ENCODE measurements around the gene ZSWIM1.

ZSWIM1 gene

DNA sequence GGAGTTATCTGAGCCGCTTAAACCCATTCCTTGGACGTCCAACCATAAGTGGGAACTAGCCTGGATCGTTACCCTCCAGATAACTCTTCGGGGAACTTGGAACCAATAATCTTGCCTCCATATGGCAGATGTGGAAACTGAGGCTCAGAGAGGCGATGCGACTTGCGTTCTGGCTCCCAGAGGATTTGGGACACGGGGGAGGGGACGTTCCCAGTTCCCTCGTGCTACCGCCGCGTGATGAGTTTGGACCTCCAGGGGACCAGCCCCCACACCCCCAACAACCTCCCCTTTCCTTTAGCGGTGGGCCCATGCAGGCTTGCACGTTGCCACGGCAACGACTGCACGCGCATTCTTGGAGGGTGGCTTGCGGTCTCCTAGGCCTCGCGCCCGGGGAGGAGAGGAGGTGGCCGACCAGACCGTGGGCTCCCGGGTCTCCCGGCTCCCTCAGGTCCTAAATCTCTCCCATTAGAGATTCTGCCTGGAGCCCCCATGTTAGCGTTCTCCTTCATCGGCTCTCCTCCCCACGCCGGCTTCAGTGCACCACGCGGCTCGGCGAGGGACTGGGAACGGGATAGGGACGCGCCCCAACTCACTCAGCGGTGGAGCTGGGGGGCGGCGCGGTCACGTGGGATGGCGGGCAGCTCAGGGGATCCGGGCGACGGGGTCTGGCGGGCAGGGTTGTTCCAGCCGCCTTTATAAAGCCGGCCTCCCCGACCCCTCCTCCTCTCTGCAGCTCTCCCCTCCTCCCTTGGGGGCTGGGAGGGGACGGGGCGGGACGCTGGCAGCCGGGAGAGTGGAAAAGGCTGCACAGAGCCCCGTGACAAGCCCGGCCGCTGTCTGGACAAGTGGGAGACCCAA is 30.7 kb downstream of the ZSWIM1 start, which contains the start of gene PLTP:
Gene PLTP (minus strand): TSS at position 670 of the 858 bp plus-strand sequence. CDS start 703 bp downstream, outside the sequence.
- Histone ChIP-seq H3K9ac (peak within 1 kb of the TSS; percentile 60 to 80 (median 73)), H3K9me3 (replicated peaks in 1 of 11) (no peaks in the 10 kb centered on the region), H3K27ac (peak within 1 kb of the TSS; percentile 60 to 80 (median 74)), H3K27me3 (peaks cover 0 to 31% (median 19%) of the 10 kb centered on the region in 11 experiments; a peak in 20 of 22 replicates), H4K20me1 (peaks cover 0 to 23% (median 0%) of the 10 kb centered on the region in 11 experiments; a peak in 2 of 22 replicates), H3K4me1 (peaks cover 33 to 74% (median 45%) of the 10 kb centered on the region in 10 experiments), H3K4me2 (peak within 1 kb of the TSS; percentile 83 to 99 (median 95)), H3K36me3 (peaks cover 0 to 28% (median 0%) of the 10 kb centered on the region in 11 experiments; a peak in 3 of 22 replicates), H3K4me3 (peak within 1 kb of the TSS; percentile 50 to 68 (median 55))
- no peak for TF ChIP-seq Cebpa-rat (IDR thresholded peaks at IDR 0.05)

DNA sequence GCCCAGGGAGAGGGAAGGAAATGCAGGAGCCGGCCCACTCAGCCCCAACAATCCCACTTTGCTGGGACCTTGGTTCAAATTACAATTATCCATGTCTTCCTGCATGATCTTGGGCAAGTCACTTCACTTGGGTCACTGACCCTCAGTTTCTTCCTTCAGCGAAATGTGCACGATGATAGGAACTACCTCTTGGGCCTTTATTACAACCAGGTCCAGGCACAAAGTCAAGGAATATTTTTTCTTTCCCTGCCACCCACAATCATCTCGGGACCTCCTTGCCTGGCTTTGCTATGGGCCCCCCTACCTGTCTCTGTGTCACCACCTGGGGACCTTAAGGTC is 31.3 kb downstream of the ZSWIM1 start:
- H3K27ac ChIP-seq: peak overlapping the region; percentile 60 to 80 (median 74); a peak in 17 of 22 replicates

DNA sequence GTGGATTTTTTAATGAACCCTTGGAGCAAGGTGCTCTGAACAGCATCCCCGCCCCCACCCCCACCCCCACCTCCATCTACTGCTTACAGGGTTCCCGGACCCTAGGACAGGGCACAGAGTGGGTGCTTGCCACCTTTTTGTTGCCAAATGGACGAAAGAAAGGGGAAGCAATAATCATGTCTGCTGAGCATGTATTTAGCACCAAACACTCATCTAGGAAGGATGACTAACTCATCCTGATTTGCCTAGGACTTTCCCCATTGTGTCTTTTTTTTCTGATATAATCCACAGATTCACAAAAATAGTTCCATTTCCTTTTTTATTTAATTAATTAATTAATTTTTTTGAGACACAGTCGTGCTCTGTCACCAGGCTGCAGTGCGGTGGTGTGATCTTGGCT is 32.1 kb downstream of the ZSWIM1 start:
- Histone ChIP-seq H3K36me3 (peaks cover 0 to 14% (median 0%) of the 10 kb centered on the region in 11 experiments; a peak in 2 of 22 replicates), H3K4me1 (peaks cover 33 to 88% (median 45%) of the 10 kb centered on the region in 10 experiments), H4K20me1 (peaks cover 0 to 13% (median 0%) of the 10 kb centered on the region in 11 experiments; a peak in 2 of 22 replicates), H3K27me3 (peaks cover 0 to 31% (median 19%) of the 10 kb centered on the region in 11 experiments; a peak in 20 of 22 replicates), H3K9ac (peak overlapping the region in 3 of 11 experiments; percentile 34 to 41 (median 35); a peak in 3 of 22 replicates), H3K9me3 (replicated peaks in 1 of 11) (no peaks in the 10 kb centered on the region), H3K27ac (peak overlapping the region in 4 of 11 experiments; percentile 43 to 75 (median 63); a peak in 7 of 22 replicates), H3K4me2 (peak overlapping the region in 6 of 11 experiments; percentile 21 to 99 (median 90); a peak in 9 of 22 replicates), H3K4me3 (no peak overlapping the region)
- no peak for TF ChIP-seq Cebpa-rat (IDR thresholded peaks at IDR 0.05)

More for the DNA sequence above, 31.3 kb downstream of the ZSWIM1 start:
- Histone ChIP-seq H3K9me3 (replicated peaks in 1 of 11) (no peaks in the 10 kb centered on the region), H3K9ac (peak overlapping the region; percentile 60 to 80 (median 73)), H3K4me1 (peaks cover 33 to 80% (median 45%) of the 10 kb centered on the region in 10 experiments), H4K20me1 (peaks cover 0 to 21% (median 0%) of the 10 kb centered on the region in 11 experiments; a peak in 2 of 22 replicates), H3K36me3 (peaks cover 0 to 22% (median 0%) of the 10 kb centered on the region in 11 experiments; a peak in 3 of 22 replicates), H3K4me3 (peak overlapping the region; percentile 50 to 68 (median 55); a peak in 19 of 20 replicates), H3K4me2 (peak overlapping the region; percentile 83 to 99 (median 95)), H3K27me3 (peaks cover 0 to 31% (median 19%) of the 10 kb centered on the region in 11 experiments; a peak in 20 of 22 replicates)
- no peak for TF ChIP-seq Cebpa-rat (IDR thresholded peaks at IDR 0.05)

DNA sequence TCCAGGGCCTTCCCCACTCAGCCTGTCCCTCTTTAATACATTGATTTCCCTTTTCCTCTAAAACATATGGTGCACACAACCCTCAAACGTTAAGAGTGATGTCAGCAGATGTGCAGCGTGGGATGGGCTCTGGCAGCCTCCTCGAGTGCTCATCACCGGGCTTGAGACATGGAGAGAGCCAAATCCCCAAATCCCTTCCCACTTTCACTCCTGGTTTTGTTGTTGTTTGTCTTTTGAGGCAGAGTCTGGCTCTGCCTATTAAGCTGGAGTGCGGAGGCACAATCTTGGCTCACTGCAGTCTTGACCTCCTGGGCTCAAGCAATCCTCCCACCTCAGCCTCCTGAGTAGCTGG is 36.7 kb downstream of the ZSWIM1 start:
- Histone ChIP-seq H3K9me3 (replicated peaks in 1 of 11) (no peaks in the 10 kb centered on the region), H3K9ac (peak overlapping the region in 3 of 11 experiments; percentile 7 to 45 (median 34); a peak in 2 of 22 replicates), H4K20me1 (no peaks in the 10 kb centered on the region), H3K4me1 (peaks cover 6 to 97% (median 22%) of the 10 kb centered on the region in 10 experiments; a peak in 18 of 20 replicates), H3K27me3 (peaks cover 0 to 13% (median 1%) of the 10 kb centered on the region in 11 experiments; a peak in 17 of 22 replicates), H3K36me3 (no peaks in the 10 kb centered on the region), H3K4me3 (no peak overlapping the region), H3K4me2 (peak overlapping the region in 3 of 11 experiments; percentile 40 to 81 (median 81); a peak in 6 of 22 replicates), H3K27ac (peak overlapping the region in 3 of 11 experiments; percentile 42 to 68 (median 56); a peak in 4 of 22 replicates)
- TF ChIP-seq Cebpa-rat (IDR thresholded peaks at IDR 0.05): no peak

DNA sequence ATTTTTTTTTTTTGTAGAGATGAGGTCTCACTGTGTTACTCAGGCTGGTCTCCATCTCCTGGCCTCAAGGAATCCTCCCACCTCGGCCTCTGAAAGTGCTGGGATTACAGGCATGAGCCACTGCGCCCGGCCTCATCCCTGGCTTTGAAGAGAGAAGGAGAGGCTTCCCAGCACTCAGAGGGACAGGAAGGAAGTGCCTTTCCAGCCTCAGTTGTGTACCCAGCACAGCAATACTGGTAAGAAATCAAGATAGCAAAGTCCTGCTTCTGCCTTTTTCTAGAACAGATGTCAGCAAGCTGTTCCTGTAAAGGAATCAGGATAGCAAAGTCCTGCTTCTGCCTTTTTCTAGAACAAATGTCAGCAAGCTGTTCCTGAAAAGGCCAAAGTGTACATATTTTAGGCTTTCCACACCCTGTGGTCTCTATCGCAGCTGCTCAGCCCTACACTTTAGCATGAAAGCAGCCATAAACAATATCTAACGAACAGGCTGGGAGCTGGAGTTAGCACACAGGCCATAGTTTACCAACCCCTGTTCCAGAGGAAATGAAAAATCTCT is 37.2 kb downstream of the ZSWIM1 start:
- H3K27me3 ChIP-seq: peaks cover 0 to 10% (median 0%) of the 10 kb centered on the region in 11 experiments; a peak in 7 of 22 replicates
- TF ChIP-seq Cebpa-rat (IDR thresholded peaks at IDR 0.05): no peak
- peak overlapping the region in 3 of 11 experiments; percentile 40 to 81 (median 81); a peak in 6 of 22 replicates for H3K4me2 ChIP-seq
- no peaks in the 10 kb centered on the region for H4K20me1 ChIP-seq
- no peaks in the 10 kb centered on the region for H3K9me3 ChIP-seq (replicated peaks in 1 of 11)
- H3K4me3 ChIP-seq: no peak overlapping the region
- H3K4me1 ChIP-seq: peaks cover 6 to 99% (median 20%) of the 10 kb centered on the region in 10 experiments; a peak in 17 of 20 replicates
- peak overlapping the region in 4 of 11 experiments; percentile 7 to 34 (median 16); a peak in 5 of 22 replicates for H3K9ac ChIP-seq
- peak overlapping the region in 3 of 11 experiments; percentile 42 to 68 (median 56); a peak in 5 of 22 replicates for H3K27ac ChIP-seq
- H3K36me3 ChIP-seq: no peaks in the 10 kb centered on the region

DNA sequence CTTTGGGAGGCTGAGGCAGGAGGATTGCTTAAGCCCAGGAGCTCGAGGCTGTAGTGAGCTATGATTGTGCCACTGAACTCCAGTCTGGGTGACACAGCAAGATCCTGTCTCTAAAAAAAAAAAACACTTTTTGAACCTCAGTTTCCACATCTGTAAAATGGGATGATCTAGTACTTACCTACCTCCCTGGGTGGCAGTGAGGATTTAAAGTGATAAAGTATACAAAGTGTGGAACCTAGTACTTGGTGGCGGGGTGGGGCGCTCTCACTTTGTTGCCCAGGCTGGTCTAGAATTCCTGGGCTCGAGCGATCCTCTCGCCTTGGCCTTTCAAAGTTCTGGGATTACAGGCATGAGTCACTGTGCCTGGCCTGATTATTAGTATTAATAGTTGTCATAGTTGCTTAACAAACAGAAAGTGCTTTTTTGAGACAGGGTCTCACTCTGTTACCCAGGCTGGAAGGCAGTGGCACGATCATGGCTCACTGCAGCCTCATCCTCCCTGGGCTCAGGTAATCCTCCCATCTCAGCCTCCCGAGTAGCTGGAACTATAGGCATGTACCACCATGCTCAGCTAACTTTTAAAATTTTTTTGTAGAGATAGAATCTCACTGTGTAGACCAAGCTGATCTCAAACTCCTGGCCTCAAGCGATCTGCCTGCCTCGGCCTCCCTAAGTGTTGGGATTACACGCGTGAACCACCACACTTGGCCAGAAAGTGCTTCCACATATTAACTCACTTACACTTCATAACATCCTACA is 37.9 kb downstream of the ZSWIM1 start:
- no peak overlapping the region for H3K4me3 ChIP-seq
- no peaks in the 10 kb centered on the region for H4K20me1 ChIP-seq
- H3K27ac ChIP-seq: peak overlapping the region in 3 of 11 experiments; percentile 42 to 68 (median 56); a peak in 5 of 22 replicates
- no peak for TF ChIP-seq Cebpa-rat (IDR thresholded peaks at IDR 0.05)
- peak overlapping the region in 3 of 11 experiments; percentile 40 to 81 (median 81); a peak in 6 of 22 replicates for H3K4me2 ChIP-seq
- H3K4me1 ChIP-seq: peaks cover 6 to 99% (median 17%) of the 10 kb centered on the region in 10 experiments; a peak in 17 of 20 replicates
- H3K9ac ChIP-seq: peak overlapping the region in 3 of 11 experiments; percentile 15 to 34 (median 18); a peak in 4 of 22 replicates
- peaks cover 0 to 3% (median 0%) of the 10 kb centered on the region in 11 experiments; a peak in 4 of 22 replicates for H3K27me3 ChIP-seq
- no peaks in the 10 kb centered on the region for H3K9me3 ChIP-seq (replicated peaks in 1 of 11)
- H3K36me3 ChIP-seq: no peaks in the 10 kb centered on the region

DNA sequence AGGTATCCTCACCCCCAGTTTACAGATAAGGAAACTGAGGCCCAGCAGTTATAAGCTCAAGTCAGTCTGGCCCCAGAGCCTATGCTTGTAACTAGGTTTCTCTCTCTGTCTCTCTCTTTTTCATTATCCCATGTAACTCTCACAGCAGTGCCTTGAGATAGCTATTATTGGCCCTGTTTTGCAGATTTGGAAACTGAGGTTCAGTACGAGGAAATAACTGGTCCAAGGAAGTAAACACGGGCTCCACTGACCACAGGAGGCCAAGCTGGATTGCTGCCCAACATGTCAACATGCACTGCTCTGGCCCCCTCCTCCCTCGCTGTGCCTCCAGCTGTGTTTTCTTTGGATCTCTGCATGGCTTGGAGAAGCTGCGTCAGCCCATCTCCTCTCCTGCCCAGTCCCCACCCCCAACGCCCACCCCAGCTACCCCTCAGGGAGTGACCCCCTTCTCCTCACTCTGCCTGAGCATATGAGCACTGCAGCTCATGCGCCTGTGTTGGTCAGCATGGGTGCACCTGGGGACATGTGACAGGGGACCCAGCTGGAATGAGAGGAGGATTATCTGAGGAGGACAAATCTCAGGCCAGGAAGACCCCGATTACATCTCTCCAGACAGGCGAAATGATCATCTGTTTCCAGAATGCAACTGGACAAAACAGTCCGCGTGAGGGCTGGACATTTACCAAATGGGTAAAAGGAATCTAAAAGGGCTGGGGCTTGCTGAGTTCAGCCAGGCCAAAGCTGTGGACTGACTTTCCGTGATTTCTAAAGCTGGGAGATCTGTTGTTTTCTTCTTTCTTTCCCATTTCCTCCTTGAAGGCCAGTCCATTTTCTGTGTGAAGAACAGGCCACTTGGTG is 38.7 kb downstream of the ZSWIM1 start:
- H3K4me2 ChIP-seq: peak overlapping the region in 3 of 11 experiments; percentile 67 to 81 (median 81); a peak in 6 of 22 replicates
- TF ChIP-seq Cebpa-rat (IDR thresholded peaks at IDR 0.05): no peak
- H3K27ac ChIP-seq: peak overlapping the region in 2 of 11 experiments; percentile 13 to 30; a peak in 2 of 22 replicates
- no peak overlapping the region for H3K4me3 ChIP-seq
- no peaks in the 10 kb centered on the region for H3K36me3 ChIP-seq
- peak overlapping the region in 2 of 11 experiments; percentile 13 to 15; a peak in 2 of 22 replicates for H3K9ac ChIP-seq
- H3K27me3 ChIP-seq: no peaks in the 10 kb centered on the region
- H3K4me1 ChIP-seq: peaks cover 6 to 99% (median 16%) of the 10 kb centered on the region in 10 experiments; a peak in 17 of 20 replicates
- H4K20me1 ChIP-seq: no peaks in the 10 kb centered on the region
- H3K9me3 ChIP-seq (replicated peaks in 1 of 11): no peaks in the 10 kb centered on the region

All from BLaER1 treated with 17β-estradiol and CSF1 and Interleukin-3, amounts not matched to agents 10 nM and 100 nM (cell line).